H1 (cell line): ENCODE measurements around the gene ADAM23. TPM values are rescaled to one million over a fixed set of nuclear protein-coding genes. Genes with fewer than 3 reads are reported as not detected.

Experiments used
- CTCF ChIA-PET: fragments of 300-600 bp; sonication (Branson Sonifier 250); formaldehyde crosslinking; loops from one replicate; lab custom pipeline; 2021; ENCODE audit not compliant: partially characterized antibody; lab: Charles Lee
- POLR2A ChIA-PET: fragments of 300-600 bp; sonication (Branson Sonifier 250); formaldehyde crosslinking; loops from one replicate; lab custom pipeline; 2021; ENCODE audit warnings: inconsistent platforms; ENCODE audit not compliant: partially characterized antibody; lab: Charles Lee
- DNase-seq, 2 experiments: peaks; one replicate each; pipeline versions ENCODE4 v3.0.0 to v3.0.0-alpha.2; 2010 to 2022; ENCODE audit warnings: low spot score in 2 of 2, low read depth in 1 of 2, mixed read lengths in 1 of 2
- FAIRE-seq: peaks from 2 replicates; lab custom pipeline; 2011; peaks lifted over from hg19 to GRCh38; lab: Jason Lieb, UNC
- H2AFZ ChIP-seq: 2 replicates; pipeline ENCODE4 v1.8.1; 2012; ENCODE audit warnings: low read length, inconsistent platforms
- H2AK5ac ChIP-seq: 2 replicates; pipeline ENCODE4 v1.6.1; 2013; ENCODE audit warnings: low read depth, low read length
- H2BK120ac ChIP-seq: replicated peaks from 2 replicates; pipeline ENCODE3; 2013; ENCODE audit warnings: low read depth, low read length, inconsistent platforms
- H2BK12ac ChIP-seq: 2 replicates; pipeline ENCODE4 v1.6.1; 2013; ENCODE audit warnings: low read depth, low read length
- H2BK15ac ChIP-seq: 2 replicates; pipeline ENCODE4 v1.6.1; 2013; ENCODE audit warnings: low read length
- H2BK20ac ChIP-seq: 2 replicates; pipeline ENCODE4 v1.6.1; 2013; ENCODE audit warnings: low read length
- H2BK5ac ChIP-seq: 2 replicates; pipeline ENCODE4 v1.6.1; 2013; ENCODE audit warnings: low read depth, low read length
- H3K14ac ChIP-seq: 2 replicates; pipeline ENCODE4 v1.6.1; 2013; ENCODE audit warnings: inconsistent platforms; ENCODE audit not compliant: insufficient read length
- H3K18ac ChIP-seq: 2 replicates; pipeline ENCODE4 v1.6.1; 2013; ENCODE audit warnings: low read length; ENCODE audit errors: extremely low read depth
- H3K23ac ChIP-seq: 2 replicates; pipeline ENCODE4 v1.6.1; 2013; ENCODE audit warnings: inconsistent platforms; ENCODE audit not compliant: insufficient read length
- H3K23me2 ChIP-seq: 2 replicates; pipeline ENCODE4 v1.6.1; 2013; ENCODE audit warnings: low read depth, low read length
- H3K27ac ChIP-seq: 2 replicates; pipeline ENCODE4 v1.6.1; 2011; ENCODE audit warnings: low read depth, low read length, inconsistent platforms
- H3K27me3 ChIP-seq, 4 experiments: replicated peaks in 1 of 4; 1 replicate in 1 of 4; 2 replicates in 3 of 4; pipeline versions ENCODE4 v1.6.1 to v1.8.1; 2011 to 2013; ENCODE audit warnings: low read length in 3 of 4, mild to moderate bottlenecking in 3 of 4, inconsistent platforms in 2 of 4, mixed read lengths in 2 of 4, moderate library complexity in 1 of 4; ENCODE audit not compliant: control insufficient read depth in 3 of 4, insufficient read depth in 3 of 4; ENCODE audit errors: extremely low read depth in 1 of 4
- H3K36me3 ChIP-seq, 4 experiments: 2 replicates each; pipeline versions ENCODE4 v1.6.1 to v1.8.1; 2011 to 2013; ENCODE audit warnings: mild to moderate bottlenecking in 4 of 4, low read length in 3 of 4, moderate library complexity in 2 of 4, control low read depth in 1 of 4, inconsistent platforms in 1 of 4; ENCODE audit not compliant: insufficient read depth in 4 of 4, control insufficient read depth in 2 of 4
- H3K4ac ChIP-seq: replicated peaks from 2 replicates; pipeline ENCODE3; 2013; ENCODE audit warnings: low read length, low read depth, mixed read lengths, inconsistent platforms; ENCODE audit not compliant: insufficient read length
- H3K4me1 ChIP-seq, 4 experiments: replicated peaks in 1 of 4; 1 replicate in 1 of 4; 2 replicates in 3 of 4; pipeline versions ENCODE4 v1.6.1 to v1.8.1; 2011 to 2013; ENCODE audit warnings: low read length in 3 of 4, inconsistent platforms in 2 of 4, mixed read lengths in 1 of 4; ENCODE audit not compliant: insufficient read depth in 4 of 4, control insufficient read depth in 3 of 4
- H3K4me2 ChIP-seq, 2 experiments: 2 replicates each; pipeline versions ENCODE4 v1.6.1 to v1.8.1; 2011 to 2013; ENCODE audit warnings: low read depth in 2 of 2, low read length in 2 of 2, control low read depth in 1 of 2, inconsistent platforms in 1 of 2, mild to moderate bottlenecking in 1 of 2; ENCODE audit not compliant: insufficient read depth in 1 of 2
- H3K4me3 ChIP-seq, 4 experiments: fragments of 200-600, 300-600 bp in 1 of 4; sonication (generic), shearing (Covaris generic), sonication (Bioruptor Twin) in 1 of 4; 2 replicates each; pipeline versions ENCODE4 v1.5.1 to v1.8.1; 2011 to 2016; ENCODE audit warnings: low read length in 4 of 4, low read depth in 3 of 4, control low read depth in 2 of 4, inconsistent platforms in 2 of 4, mild to moderate bottlenecking in 2 of 4, mixed read lengths in 1 of 4, moderate library complexity in 1 of 4; ENCODE audit not compliant: insufficient read depth in 2 of 4; ENCODE audit errors: extremely low read depth in 1 of 4
- H3K56ac ChIP-seq: replicated peaks from 2 replicates; pipeline ENCODE3; 2013; ENCODE audit warnings: low read depth, mild to moderate bottlenecking, mixed read lengths, low read length, inconsistent platforms; ENCODE audit not compliant: insufficient read length
- H3K79me1 ChIP-seq: 2 replicates; pipeline ENCODE4 v1.6.1; 2013; ENCODE audit warnings: low read depth, low read length, control low read depth
- H3K79me2 ChIP-seq, 2 experiments: 2 replicates each; pipeline versions ENCODE4 v1.6.1 to v1.8.1; 2012 to 2013; ENCODE audit warnings: low read length in 2 of 2, mild to moderate bottlenecking in 2 of 2, inconsistent platforms in 1 of 2; ENCODE audit not compliant: insufficient read depth in 2 of 2, control insufficient read depth in 1 of 2
- H3K9ac ChIP-seq, 4 experiments: replicated peaks in 1 of 4; 1 replicate in 1 of 4; 2 replicates in 3 of 4; pipeline versions ENCODE4 v1.6.1 to v1.8.1; 2011 to 2013; ENCODE audit warnings: low read depth in 3 of 4, low read length in 3 of 4, control low read depth in 2 of 4, mild to moderate bottlenecking in 2 of 4, moderate library complexity in 2 of 4, inconsistent platforms in 1 of 4; ENCODE audit errors: extremely low read depth in 1 of 4
- H3K9me3 ChIP-seq, 2 experiments: 2 replicates each; pipeline versions ENCODE4 v1.6.1 to v1.8.1; 2012 to 2013; ENCODE audit warnings: mild to moderate bottlenecking in 2 of 2, moderate library complexity in 2 of 2, control low read depth in 1 of 2, inconsistent platforms in 1 of 2, low read depth in 1 of 2, low read length in 1 of 2, mixed read lengths in 1 of 2; ENCODE audit not compliant: insufficient read depth in 2 of 2
- H4K20me1 ChIP-seq, 2 experiments: replicated peaks in 1 of 2; 2 replicates each; pipeline versions ENCODE3 to v1.8.1; 2011 to 2013; ENCODE audit warnings: inconsistent platforms in 2 of 2, low read length in 2 of 2, mild to moderate bottlenecking in 1 of 2; ENCODE audit not compliant: insufficient read depth in 2 of 2, control insufficient read depth in 1 of 2
- H4K5ac ChIP-seq: 2 replicates; pipeline ENCODE4 v1.6.1; 2013; ENCODE audit warnings: low read length, low read depth, mixed read lengths, inconsistent platforms; ENCODE audit not compliant: insufficient read length
- H4K8ac ChIP-seq: 2 replicates; pipeline ENCODE4 v1.8.0; 2013; ENCODE audit warnings: mild to moderate bottlenecking, moderate library complexity, low read length, inconsistent platforms; ENCODE audit not compliant: insufficient read depth; ENCODE audit errors: extremely low read depth
- H4K91ac ChIP-seq: replicated peaks from 2 replicates; pipeline ENCODE3; 2013; ENCODE audit warnings: low read length, mixed read lengths, inconsistent platforms; ENCODE audit not compliant: insufficient read length
- BACH1 ChIP-seq: IDR thresholded peaks from 2 replicates; pipeline ENCODE4 v1.6.1; 2012; ENCODE audit warnings: low read length, improper control_type of control experiment
- BCL11A ChIP-seq, 2 experiments: IDR thresholded peaks; one replicate each; pipeline ENCODE4 v1.6.1; 2011; ENCODE audit warnings: low read depth in 2 of 2, low read length in 2 of 2, mild to moderate bottlenecking in 2 of 2
- CHD2 ChIP-seq: IDR thresholded peaks from 2 replicates; pipeline ENCODE4 v1.6.1; 2012; ENCODE audit warnings: low read length, improper control_type of control experiment
- FOSL1 ChIP-seq: IDR thresholded peaks from 2 replicates; pipeline ENCODE4 v1.6.1; 2011; ENCODE audit warnings: mild to moderate bottlenecking, low read depth, low read length, moderate library complexity; ENCODE audit not compliant: insufficient read depth
- JUN ChIP-seq: IDR thresholded peaks from 2 replicates; pipeline ENCODE4 v1.6.1; 2011; ENCODE audit warnings: low read depth, mild to moderate bottlenecking, improper control_type of control experiment, low read length
- JUND ChIP-seq: IDR thresholded peaks from 2 replicates; pipeline ENCODE4 v1.6.1; 2011; ENCODE audit warnings: mild to moderate bottlenecking, improper control_type of control experiment, low read length
- KDM5A ChIP-seq: fragments of 200-600 bp; IDR thresholded peaks from 2 replicates; pipeline ENCODE4 v1.7.1; 2012; ENCODE audit warnings: mild to moderate bottlenecking, low read length, inconsistent platforms, mixed read lengths
- RFX5 ChIP-seq: IDR thresholded peaks from 2 replicates; pipeline ENCODE4 v1.6.1; 2011; ENCODE audit warnings: low read depth, low read length, improper control_type of control experiment, borderline replicate concordance
- SIRT6 ChIP-seq: IDR thresholded peaks from one replicate; pipeline ENCODE4 v1.7.1; 2012; ENCODE audit warnings: low read length, inconsistent platforms
- SP1 ChIP-seq: IDR thresholded peaks from 2 replicates; pipeline ENCODE4 v1.6.1; 2011; ENCODE audit warnings: low read depth, low read length
- TCF12 ChIP-seq: IDR thresholded peaks from 2 replicates; pipeline ENCODE4 v1.6.1; 2011; ENCODE audit warnings: low read depth, mild to moderate bottlenecking, low read length
- WGBS, 2 experiments: shearing (Covaris generic) in 1 of 2; methylation state at CpG; one replicate each; pipeline versions ENCODE4 v1.1.6 to v1.1.7; 2013 to 2015; ENCODE audit warnings: low lambda C conversion rate in 2 of 2, mixed read lengths in 2 of 2, inconsistent platforms in 1 of 2, low coverage in 1 of 2, missing lambda C conversion rate in 1 of 2; ENCODE audit not compliant: insufficient replicate concordance in 2 of 2, insufficient coverage in 1 of 2, insufficient read length in 1 of 2; ENCODE audit errors: extremely low coverage in 1 of 2, missing lambda C conversion rate in 1 of 2; 5-methylcytosine and 5-hydroxymethylcytosine counted together
- polyA plus RNA-seq, 7 experiments: library from polyadenylated mRNA; depleted of rRNA in 3 of 7; stranded (reverse) in 5 of 7; unstranded in 2 of 7; fragments of >200 nt in 5 of 7; fragments of 200-250 nt in 2 of 7; gene quantifications; 1 replicate in 5 of 7; 2 replicates in 1 of 7; 4 replicates in 1 of 7; pipeline versions ENCODE4 v1.2.1 to v1.2.3, GENCODE V29; 2011 to 2013; ENCODE audit warnings: missing spikeins in 2 of 7, mixed read lengths in 2 of 7
- total RNA-seq: library from RNA; stranded (reverse); fragmentation: NEBNext Ultra II Directional; extraction: Animal tissue kit (Norgen Biotek cat#: 25700); gene quantifications from 2 replicates; pipeline ENCODE4 v1.2.1, GENCODE V29; 2021

The ADAM23 gene
- total and polyA plus RNA-seq, 2 of the 8 experiments (the other 6 are each of a cell fraction or from before 2014, with no cell fraction given) = 9.9 to 20.8 TPM

GRCh38 chr2:206518997-206519396 lies 75.7 kb downstream of the ADAM23 start:
- Histone ChIP-seq H3K4me1 (no peaks in the 10 kb centered on the region), H3K4me3 (no peak overlapping the region), H2BK15ac (no peak overlapping the region), H3K4me2 (no peak overlapping the region), H3K79me1 (no peaks in the 10 kb centered on the region), H2AK5ac (no peak overlapping the region), H2AFZ (no peak overlapping the region), H2BK12ac (no peak overlapping the region), H3K79me2 (no peaks in the 10 kb centered on the region), H2BK20ac (no peak overlapping the region), H4K91ac (no peak overlapping the region), H4K20me1 (no peaks in the 10 kb centered on the region), H3K27ac (no peak overlapping the region), H3K9me3 (no peaks in the 10 kb centered on the region), H3K36me3 (no peaks in the 10 kb centered on the region), H4K8ac (no peak overlapping the region), H3K27me3 (no peaks in the 10 kb centered on the region), H3K9ac (no peak overlapping the region), H2BK120ac (no peak overlapping the region), H4K5ac (no peak overlapping the region), H2BK5ac (no peak overlapping the region), H3K23ac (no peak overlapping the region), H3K14ac (no peak overlapping the region), H3K23me2 (no peaks in the 10 kb centered on the region), H3K56ac (no peak overlapping the region), H3K18ac (no peak overlapping the region), H3K4ac (no peak overlapping the region)
- POLR2A ChIA-PET = no interaction called here
- no peak for FAIRE-seq
- no peak for TF ChIP-seq JUND
- no peak for TF ChIP-seq SIRT6
- TF ChIP-seq BCL11A (IDR thresholded peaks at IDR 0.05; ENCODE audit: low read depth in 2 of 2, low read length in 2 of 2) = no peak
- no peak for TF ChIP-seq BACH1
- TF ChIP-seq RFX5 = no peak
- no peak for TF ChIP-seq FOSL1
- no peak for TF ChIP-seq KDM5A
- TF ChIP-seq JUN = no peak
- TF ChIP-seq TCF12 = no peak
- no peak for TF ChIP-seq SP1
- TF ChIP-seq CHD2 = no peak
- DNase-seq = no peak
- WGBS, 2 experiments = 88% methylated on average over 2 of the region's 2 CpGs; no CpG with 5 or more reads in 1 of the 2 experiments
- CTCF ChIA-PET = interaction anchor here (1.2 to 1.5 kb wide), 3 partner anchors 9 to 36 kb away, joined by 3 read pairs; no protein-coding TSS in a partner anchor
